HG03103 (cell line): ENCODE data around the gene PCP4L1.
"Not testable (repeated sequence)": the region's sequence is repeated elsewhere in the genome, so short reads cannot be mapped to it uniquely, and the experiment has no call there.

Experiments
- ATAC-seq: cut with Tn5 transposase; IDR thresholded peaks from one replicate; pipeline ENCODE4 v1.9.1; 2021; ENCODE audit warnings: low read depth; ENCODE audit not compliant: unreplicated experiment

The PCP4L1 gene

GRCh38 chr1:161227196-161227871 is 31.2 kb upstream of the PCP4L1 start:
- ATAC-seq, result peak; percentile 34

- no peak for ATAC-seq
These were observed 30.5 kb upstream of the PCP4L1 start for GRCh38 chr1:161228032-161228431.

GRCh38 chr1:161229896-161230295 is 28.6 kb upstream of the PCP4L1 start:
- ATAC-seq, result no peak

- ATAC-seq, result no peak
These were observed 27.8 kb upstream of the PCP4L1 start for GRCh38 chr1:161230762-161231161.

- no peak for ATAC-seq
These were observed 25.4 kb upstream of the PCP4L1 start for GRCh38 chr1:161233102-161233501.

- no peak for ATAC-seq
These were observed 22.4 kb upstream of the PCP4L1 start for GRCh38 chr1:161235957-161236775.

GRCh38 chr1:161238039-161238473 is 20.5 kb upstream of the PCP4L1 start, which contains the start of gene NR1I3:
Gene NR1I3 (minus strand): TSS chr1:161238203. CDS start chr1:161236565, 1,638 bp downstream.
- no peak for ATAC-seq

- ATAC-seq, result no peak
These were observed 16.9 kb upstream of the PCP4L1 start for GRCh38 chr1:161241682-161242081.

GRCh38 chr1:161242313-161242712 is 16.2 kb upstream of the PCP4L1 start:
- ATAC-seq, result no peak

GRCh38 chr1:161244888-161245287 is 13.7 kb upstream of the PCP4L1 start:
- no peak for ATAC-seq

GRCh38 chr1:161250100-161250499 is 8.4 kb upstream of the PCP4L1 start:
- ATAC-seq, result not testable (repeated sequence)

- ATAC-seq, result no peak
These were observed 7.7 kb upstream of the PCP4L1 start for GRCh38 chr1:161250829-161251228.

- no peak for ATAC-seq
These were observed 7.0 kb upstream of the PCP4L1 start for GRCh38 chr1:161251579-161251978.

- ATAC-seq, result not testable (repeated sequence)
These were observed 3.2 kb upstream of the PCP4L1 start for GRCh38 chr1:161255302-161255701.

GRCh38 chr1:161255955-161256520 is 2.5 kb upstream of the PCP4L1 start:
- not testable (repeated sequence) for ATAC-seq

- not testable (repeated sequence) for ATAC-seq
These were observed 1.4 kb upstream of the PCP4L1 start for GRCh38 chr1:161257109-161257508.

- no peak for ATAC-seq
These were observed 779 bp downstream of the PCP4L1 start for GRCh38 chr1:161259345-161259702.

- ATAC-seq, result no peak
These were observed 1.2 kb downstream of the PCP4L1 start for GRCh38 chr1:161259765-161260164.

- ATAC-seq, result no peak
These were observed 2.1 kb downstream of the PCP4L1 start for GRCh38 chr1:161260376-161261260.
